Activated CD8-positive, alpha-beta memory T cell treated with anti-CD3 and anti-CD28 coated beads for 4 hours (primary cell): ENCODE measurements around the gene UQCRC1.

Source experiments
- DNase-seq, 2 donors: peaks; one replicate each; pipeline ENCODE4 v3.0.0-alpha.2; 2020; ENCODE audit warnings: low read depth in 2 of 2

Gene UQCRC1

DNA sequence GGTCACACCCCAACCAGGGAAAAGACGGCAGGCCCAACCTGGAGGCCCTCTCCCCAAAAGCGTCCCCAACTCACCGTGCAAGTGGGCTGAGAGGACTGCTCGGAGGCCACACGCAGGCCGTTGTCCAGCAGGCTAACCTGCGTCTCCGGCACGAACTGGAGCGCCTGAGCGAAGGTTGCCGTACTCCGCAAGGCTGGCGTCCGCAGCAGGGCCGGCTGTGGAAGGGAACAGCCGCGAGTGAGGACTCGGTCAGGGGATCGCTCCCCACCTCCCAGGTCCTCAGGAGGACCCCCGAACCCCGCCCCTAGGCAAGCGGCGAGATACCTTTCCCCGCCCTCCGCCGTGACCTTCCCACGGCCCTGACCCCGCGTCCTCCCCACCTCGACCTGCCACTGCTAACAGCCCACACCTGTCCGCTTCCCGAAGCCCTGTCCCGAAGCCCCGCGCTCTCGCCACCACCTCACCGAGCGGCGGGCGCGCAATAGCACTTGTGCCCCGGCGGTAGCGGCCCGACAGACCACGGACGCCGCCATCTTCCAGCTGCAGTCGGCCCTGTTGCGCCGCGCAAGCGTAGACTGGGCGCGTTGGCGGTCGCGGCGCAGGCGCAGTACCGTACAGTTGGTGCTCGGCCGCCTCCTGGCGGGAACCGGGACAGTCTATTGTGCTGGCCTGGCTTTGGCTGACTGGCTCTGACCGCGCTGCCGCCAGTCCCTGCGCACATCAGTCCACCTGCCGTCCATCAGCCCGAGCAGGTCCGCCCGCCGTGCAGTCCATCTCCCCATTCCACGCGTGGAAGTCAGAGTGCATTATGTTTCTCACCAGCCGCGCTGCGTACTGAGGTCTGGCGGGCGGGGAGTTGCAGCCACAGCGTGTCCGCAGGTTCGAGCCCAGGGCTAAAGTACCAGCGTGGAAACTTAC is at the start of gene UQCRC1:
Gene UQCRC1 (minus strand): TSS at position 559 of the 918 bp plus-strand sequence. CDS start 26 bp downstream, at position 533.
- peak; percentile 81 to 86 for DNase-seq

DNA sequence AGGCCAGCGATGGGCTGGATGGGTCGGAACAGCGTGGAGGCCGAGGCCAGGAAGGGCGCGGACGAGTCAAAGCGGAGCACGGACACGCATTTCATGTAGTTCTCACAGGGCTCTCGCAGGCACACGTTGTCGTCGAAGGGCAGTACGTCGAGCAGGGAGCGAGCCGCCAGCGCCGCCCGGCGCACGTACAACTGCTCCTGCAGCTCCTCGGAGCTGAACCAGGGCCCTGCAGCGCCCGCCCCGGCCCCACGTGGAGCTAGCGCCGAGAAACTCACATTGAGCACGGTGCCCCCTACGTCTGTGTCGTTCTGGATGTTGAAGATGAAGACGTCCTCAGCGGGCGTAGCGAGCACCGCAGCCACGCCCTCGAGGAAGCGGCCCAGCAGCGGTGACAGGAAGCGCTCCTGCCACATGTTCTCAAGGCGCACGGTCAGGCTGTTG is 47.4 kb upstream of the UQCRC1 start:
- DNase-seq, result no peak

DNA sequence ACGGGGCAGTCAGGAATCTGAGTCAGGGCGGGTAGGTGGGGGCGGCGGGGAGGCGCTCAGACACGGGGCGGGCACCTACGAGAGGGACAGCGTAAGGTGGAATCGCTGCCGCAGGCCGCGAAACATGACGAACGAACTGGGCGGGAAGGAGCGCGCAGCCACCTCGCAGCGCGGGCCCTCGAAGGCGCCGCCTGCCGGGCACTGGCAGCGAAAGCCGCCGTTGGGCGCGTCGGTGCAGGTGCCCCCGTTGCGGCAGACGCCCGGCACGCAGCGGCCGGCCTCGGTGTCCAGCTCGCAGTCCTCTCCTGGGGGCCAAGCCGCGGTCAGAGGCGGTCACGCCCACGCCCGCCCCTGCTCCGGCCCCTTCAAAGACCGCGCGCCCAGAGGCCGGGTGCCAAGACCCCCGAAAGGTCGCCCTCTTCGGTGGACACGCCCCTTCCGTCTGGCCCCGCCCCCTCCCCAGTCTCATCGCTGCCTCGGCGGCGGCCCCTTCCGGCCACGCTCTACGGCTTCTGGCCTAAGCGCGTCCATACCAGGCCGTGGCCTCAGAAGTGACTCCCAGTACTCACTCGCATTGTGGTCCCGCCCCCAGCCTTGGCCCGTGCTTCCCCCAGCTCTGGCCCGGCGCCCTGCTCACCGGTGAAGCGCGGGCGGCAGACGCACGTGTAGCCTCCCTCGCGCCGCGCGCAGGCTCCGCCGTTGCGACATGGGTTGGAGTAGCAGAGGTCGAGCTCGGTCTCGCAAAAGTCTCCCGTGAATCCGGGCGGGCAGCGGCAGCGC is 46.8 kb upstream of the UQCRC1 start:
- DNase-seq, result peak; percentile 71 to 80

DNA sequence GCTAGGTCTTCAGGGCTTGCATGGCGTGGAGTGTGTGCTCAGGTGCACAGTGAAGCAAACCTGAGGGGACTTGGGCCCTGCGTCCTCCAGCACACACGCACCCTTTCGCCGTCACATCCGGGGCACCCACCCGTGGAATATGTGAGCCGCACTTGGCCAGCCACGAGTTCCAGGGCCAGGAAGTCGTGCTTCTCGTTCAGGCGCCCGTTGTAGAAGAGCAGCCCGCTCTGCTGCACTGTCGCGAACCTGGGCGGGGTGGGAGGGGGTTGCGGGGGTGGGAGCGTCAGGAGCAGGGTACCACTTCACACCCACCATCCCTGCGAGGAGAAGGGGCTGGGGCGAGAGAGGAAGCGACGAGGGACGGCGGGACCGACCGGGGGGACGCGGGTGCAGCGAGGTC is 46.2 kb upstream of the UQCRC1 start:
- peak in 1 of 2 donors; percentile 59 for DNase-seq

DNA sequence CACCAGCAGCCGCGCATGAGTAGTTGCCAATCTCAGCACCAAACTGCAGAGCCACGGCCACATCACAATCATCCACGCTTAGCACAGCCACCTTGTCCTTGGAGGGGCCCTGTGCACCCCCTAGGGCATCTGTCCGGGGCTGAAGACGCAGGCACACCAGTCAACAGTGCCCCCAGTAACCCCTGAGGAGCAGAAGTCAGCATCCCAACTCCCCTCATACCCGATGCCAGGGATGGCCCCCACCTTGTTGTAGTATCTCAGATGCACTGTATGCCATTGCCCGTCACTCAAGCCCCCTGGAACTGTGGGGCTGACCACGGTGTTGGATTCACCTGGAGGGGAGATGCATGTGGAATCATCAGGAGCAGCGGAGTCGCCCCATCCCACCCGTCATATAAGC is 45.6 kb upstream of the UQCRC1 start:
- DNase-seq, result no peak

DNA sequence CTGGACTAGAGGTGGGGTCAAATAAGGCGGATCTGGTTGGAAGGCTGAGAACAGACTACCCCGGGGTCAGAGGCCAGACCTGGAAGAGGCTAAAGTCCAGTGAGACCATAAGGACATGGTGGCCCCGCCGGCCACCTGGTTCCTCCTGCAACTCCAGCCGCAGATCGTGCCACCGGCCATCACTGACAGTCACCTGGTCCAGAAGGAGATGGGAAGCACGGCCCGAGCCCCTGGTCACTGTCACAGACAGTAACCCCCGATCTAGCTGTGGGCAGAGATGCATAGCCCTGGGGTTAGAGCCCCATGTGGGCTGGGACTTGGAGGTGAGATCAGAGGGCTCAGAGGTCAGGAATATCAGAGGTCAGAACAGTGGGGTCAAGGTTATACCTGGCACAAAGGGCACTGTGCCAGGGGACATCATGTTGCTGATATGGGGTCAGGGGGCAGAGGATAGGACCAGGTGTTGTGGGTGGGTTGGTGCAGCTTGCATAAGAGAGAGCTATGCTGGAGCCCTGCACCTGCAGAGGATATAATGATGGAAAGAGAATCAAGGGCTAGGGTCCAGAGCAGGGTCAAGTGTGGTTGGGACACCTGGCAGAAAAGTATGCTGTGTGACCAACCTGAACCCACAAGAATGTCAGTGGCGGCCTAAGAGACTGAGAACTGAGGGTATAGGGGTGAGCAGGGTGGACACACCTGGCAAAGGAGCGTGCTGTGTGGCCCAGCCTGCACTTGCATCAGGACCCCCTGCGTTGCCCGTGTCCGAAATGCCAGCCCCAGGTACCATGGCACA is 43.7 kb upstream of the UQCRC1 start:
- DNase-seq, result no peak

DNA sequence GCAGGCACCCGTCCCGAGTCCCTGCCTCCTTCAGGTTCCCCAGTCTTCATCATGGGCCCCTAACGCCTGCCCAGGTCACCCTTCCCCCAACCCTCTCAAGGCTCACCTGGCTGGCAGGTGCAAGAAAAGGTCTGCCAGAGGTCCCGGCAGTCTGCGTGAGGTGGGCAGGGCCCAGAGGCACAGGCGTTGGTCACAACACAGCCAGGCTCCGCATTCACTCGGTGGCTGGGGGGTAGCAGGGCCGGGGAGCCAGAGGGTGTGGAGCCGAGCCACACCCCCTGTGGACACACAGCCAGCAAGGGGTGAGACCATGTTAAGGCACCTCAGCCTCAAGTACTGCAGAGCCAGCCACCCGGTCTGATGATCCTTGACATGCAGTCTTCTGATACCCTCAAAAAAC is 42.3 kb upstream of the UQCRC1 start:
- DNase-seq, result no peak

DNA sequence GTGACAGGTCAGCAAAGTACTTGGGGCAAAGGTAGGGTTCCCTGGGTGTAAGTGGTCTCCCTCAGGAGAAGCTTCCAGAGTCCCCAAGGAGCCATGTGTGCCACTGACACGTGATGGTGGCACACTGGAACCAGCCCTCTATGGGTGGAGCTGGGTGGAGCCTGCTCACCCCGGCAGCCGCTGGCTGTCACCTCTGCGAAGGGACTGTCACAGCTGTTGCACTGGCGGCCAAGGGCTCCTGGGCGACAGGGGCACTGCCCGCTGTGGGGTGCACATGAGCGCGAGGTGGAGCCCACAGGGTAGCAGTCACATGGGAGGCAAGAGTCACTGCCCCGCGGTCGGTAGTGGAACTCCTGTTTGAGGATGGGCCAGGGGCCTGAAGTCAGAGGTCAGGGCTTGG is 41.3 kb upstream of the UQCRC1 start:
- DNase-seq, result no peak

DNA sequence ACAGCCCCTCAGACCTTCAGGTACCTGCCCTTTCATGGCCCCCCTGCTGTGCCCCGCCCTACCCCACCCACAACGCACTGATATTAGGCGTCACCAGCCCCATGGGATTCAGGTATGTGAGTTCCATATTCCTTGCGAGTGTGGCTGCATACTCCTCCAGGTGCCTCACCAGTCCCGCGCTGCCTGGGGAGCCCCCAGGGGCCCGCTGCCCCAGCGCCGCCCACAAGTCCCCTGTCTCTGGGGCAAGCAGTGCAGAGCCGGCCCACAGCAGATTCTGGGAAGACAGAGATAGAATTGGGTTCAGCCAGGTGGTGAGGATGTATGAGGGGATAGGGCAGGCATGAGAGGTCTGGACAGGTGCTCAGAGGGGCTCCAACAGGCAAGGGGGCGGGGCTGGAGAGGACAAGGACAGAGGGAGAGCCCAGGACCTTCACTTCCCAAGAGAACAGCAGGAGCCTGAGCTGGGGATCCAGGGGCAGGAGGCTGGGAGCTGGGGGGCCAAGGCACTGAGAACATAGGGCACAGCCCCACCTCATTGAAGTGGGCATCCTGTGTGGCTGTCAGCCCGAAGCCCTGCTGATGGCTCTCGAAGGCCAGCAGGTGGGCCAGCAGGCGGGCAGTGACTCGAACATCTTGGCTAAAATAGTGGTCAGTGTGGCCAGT is 38.9 kb upstream of the UQCRC1 start:
- no peak for DNase-seq

DNA sequence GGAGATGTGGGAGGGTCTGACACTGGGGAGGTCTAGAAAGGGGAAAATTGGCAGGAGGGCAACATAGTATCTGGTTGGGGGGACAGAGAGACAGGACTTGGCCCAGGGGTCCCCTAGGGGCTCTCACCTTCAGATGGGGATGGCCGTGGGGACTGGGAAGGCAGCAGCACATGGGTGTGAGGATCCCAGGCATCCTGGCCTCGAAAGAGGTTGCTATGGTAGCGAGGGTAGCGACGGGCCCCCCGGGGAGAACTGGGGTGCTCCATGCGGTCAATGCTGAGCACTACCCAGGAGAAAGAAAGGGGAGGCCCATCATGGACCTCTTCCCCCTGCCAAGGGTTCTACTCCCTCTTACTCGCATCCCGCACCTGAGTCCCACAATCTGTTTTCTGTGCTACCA is 38.3 kb upstream of the UQCRC1 start:
- no peak for DNase-seq

DNA sequence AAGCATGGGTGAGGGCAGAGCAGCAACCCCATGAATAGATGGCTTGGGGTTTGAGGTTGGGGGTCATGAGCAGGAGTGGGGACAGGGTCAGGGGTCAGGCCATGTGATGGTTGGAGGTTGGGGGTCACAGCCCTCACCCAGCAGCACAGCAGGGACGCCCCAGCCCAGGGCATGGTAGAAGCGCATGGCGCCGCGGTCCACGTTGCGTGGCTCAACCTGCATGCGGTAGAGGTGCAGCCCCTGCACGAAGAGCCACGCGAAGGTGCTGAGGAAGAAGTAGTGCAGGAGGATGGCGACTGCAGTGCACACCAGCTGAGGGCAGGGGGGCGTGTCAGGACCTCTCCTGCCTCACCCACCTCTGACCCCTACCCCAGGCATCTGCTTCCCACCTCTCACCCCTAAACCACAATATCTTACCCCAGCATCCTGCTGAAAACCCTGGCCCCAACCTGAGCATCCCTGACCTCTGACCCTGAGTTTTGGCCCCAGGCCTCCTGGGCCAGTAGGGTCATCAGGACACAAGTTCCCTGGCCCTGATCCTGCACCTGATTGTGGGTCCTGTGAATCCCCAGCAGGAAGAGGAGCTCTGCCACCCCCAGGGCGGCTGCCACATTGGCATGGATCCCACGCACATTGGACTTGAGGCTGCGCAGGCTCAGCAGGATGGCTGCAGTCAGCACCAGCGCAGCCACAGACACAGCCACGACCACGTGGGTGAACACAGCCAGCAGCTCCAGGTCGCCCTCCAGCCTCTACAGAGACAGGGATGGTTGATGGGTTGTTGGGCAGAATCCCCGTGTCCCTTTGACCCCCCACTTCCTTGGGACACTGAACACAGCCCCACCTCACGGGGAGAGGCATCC is 35.7 kb upstream of the UQCRC1 start:
- no peak for DNase-seq

DNA sequence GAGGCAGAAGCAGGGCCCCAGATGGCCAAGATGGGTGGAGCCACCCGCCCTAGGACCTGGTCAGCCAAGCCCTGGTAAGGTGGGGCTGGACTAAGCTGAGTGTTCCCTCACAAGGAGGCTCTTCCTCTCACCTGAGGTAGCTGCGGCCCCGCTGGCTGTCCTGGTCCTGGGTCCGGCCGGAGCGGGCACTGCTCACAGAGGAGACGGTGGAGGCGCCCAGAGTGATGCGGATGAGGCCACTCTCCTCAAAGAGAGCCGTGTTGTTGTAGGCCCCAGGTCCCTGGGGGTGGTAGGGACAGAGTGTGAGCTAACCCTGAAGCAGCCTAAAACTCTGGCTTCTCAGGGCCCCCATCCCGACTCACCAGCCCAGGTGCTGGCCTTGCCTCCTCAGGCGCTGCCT is 33.2 kb upstream of the UQCRC1 start:
- DNase-seq, result no peak

DNA sequence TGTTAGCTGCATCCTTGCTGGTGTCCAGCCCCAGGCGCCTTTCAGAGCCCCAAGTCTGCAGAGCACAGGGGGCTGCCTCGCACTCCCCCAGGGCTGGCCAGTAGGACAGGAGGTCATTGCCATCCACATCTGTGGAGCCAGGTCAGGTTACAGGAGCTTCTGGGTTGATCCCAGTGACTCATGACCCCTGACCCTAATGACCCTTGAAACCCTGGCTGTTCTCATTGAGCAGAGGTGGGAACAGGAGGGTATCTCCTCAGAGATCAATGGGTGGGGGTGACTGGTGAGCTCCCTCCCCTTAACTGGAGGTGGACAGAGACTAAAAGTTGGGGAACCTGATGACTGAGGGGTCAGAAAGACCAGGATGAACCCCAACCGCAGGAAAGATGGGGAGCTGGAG is 31.9 kb upstream of the UQCRC1 start:
- DNase-seq, result no peak

DNA sequence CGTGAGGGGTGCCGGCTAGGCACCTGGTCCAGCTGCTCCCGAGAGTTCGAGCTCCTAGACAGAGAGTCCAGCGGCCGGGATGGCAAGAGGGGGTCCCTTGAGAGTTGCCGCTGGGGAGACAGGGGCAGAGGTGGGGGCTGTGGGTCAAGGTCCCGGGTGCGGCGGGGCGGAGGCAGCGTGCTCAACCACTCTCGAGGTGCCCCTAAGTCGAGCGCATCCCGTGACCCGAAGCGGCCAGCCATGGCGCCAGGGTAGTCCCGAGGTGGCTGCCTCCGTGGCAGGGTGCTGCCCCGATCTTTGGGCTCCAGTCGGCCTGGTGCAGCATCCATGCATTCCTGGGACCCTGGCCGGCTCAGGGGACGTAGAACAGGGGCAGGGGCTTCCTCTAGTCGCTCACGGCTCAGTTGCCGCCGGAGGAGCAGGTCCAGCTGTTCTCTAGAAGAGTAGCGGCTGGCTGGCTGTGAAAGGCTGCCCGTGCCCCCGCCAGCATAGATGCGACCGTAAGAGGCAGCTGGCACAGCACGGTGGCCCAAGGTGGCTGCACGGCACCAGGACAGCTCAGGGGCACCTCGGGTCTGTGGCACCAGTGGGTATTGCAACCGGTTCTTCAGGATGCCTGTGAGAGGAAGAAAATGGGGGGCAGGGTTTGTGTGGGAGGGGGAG is 30.6 kb upstream of the UQCRC1 start:
- DNase-seq, result no peak

DNA sequence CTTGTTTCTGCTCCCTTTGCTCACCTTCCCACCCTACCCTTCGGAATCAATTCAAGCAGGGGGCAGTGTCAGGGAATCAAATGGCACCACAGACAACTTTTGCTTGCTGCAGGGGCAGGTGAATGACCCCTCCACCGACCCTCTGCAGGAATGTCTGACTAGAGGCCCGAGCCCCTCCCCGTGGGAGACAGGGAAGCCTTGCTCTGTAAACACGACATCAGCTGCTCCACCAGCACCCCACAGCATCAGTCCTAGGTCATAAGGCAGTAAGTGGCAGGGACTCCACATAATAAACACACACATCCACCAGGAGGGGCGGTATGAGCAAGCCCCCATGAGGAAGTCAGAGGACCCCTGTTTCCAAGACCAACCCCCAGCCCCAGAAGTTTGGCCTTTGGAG is 27.9 kb upstream of the UQCRC1 start:
- DNase-seq, result no peak

DNA sequence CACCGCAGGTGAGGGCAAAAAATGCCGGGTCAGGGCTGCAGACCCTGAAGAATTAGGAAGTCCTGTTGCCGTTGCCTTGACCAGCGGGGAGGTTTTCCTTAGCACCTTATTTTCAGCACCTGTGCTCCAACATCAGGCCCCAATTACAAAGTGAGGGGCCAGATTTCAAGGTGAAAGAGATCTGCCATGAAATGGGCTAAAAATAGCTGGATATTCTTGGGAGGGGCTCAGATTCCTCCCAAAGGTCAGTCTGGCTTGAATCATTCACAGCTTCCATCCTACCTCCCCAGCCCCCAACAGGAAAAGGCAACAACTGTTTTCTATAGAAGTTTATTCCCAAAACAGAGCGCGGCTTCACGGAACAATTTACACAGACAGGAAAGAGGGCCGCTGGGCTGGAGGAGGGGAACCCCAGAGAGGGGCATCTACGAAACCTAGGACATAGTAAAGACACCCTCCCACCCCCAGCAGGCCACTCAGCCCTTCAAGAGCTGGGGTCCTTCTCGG is 26.8 kb upstream of the UQCRC1 start:
- no peak for DNase-seq

DNA sequence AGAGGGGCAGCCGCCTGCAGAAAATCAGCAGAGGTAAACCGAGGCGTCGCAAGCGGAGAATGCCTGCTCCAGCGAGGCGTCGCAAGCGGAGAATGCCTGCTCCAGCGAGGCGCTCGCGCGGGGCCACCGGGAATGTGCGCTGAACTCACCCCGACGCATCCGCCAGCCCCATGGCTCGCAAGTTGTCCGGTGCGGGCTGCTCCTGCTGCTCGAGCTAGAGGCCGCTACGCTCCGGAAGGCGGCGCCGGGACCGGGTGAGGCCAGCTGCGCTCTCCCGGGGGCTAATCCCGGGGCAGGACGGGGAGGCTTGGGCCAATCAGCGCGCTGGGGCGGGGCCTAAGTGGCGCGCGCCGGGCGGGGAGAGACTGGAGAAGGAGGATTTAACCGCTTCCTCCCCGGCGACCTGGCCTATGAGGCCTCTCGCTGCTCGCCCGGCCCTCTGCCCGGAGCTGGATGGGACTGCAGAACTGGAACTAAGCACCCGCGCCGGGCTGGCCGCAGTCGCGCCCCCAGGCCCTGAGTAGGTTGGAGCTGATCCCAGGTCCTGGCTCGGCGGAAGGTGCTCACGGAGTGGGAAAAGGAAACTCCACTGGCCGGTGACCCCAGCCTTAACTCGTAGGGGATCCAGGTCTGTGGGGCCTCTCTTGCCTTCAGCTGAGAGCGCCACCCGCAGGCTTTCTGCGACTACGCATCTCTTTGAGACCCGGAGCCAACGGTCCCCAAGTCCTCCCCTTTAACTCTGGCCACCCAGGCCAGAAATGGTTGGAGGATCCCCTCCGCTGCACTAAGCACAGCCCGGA is 26.0 kb upstream of the UQCRC1 start, which contains the start of gene SLC26A6:
Gene SLC26A6 (minus strand): TSS at position 240 of the 800 bp plus-strand sequence. CDS start 68 bp downstream, at position 172.
- peak; percentile 78 to 87 for DNase-seq

DNA sequence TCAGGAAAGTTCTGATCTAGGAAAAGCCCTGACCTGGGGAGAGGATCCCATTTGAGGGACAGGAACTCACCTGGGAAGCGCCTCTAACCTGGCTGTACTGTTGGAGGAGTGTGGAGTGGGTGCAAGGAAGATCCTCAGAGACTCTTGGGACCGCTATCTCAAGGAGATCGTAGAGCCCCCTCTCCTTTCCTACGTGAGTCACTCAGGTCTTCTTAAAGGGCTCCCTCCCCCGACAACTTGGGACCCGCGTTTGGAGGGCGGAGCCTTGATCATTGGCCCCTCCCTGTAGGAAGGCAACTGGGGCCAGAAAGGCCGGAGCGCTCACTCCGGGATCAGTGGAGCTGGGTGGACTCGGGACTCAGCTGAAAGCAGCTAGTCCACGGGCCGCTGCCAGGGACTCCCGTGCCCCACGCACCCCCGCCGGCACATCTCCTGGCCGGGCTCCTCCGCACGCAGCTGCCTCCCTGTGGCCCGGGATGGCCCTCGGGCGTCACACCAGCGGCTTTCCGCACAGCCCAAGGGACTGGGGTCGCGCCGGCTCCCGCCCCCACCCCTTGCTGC is 25.3 kb upstream of the UQCRC1 start:
- peak; percentile 30 to 46 for DNase-seq
